VCaP (cell line): Measurements from ENCODE around the gene SMARCA5.

Experiments
- H3K27ac ChIP-seq: fragments of 450-650 bp; 2 replicates; pipeline ENCODE4 v1.5.1; 2017
- CTCF ChIP-seq: fragments of 450-650 bp; conservative IDR thresholded peaks from 2 replicates; pipeline ENCODE4 v1.5.1; 2017; ENCODE audit warnings: mild to moderate bottlenecking, moderate library complexity

The SMARCA5 gene

GRCh38 chr4:143564472-143564871 lies 51.0 kb downstream of the SMARCA5 start:
- no peak overlapping the region for H3K27ac ChIP-seq
- no peak for TF ChIP-seq CTCF

GRCh38 chr4:143575331-143575730 lies 61.8 kb downstream of the SMARCA5 start:
- no peak overlapping the region for H3K27ac ChIP-seq
- no peak for TF ChIP-seq CTCF

- no peak for TF ChIP-seq CTCF
- H3K27ac ChIP-seq: no peak overlapping the region
Measured at GRCh38 chr4:143581331-143581946, 67.9 kb downstream of the SMARCA5 start.

GRCh38 chr4:143585548-143585947 lies 72.0 kb downstream of the SMARCA5 start:
- TF ChIP-seq CTCF: no peak
- H3K27ac ChIP-seq: no peak overlapping the region

GRCh38 chr4:143586080-143586479 lies 72.6 kb downstream of the SMARCA5 start:
- H3K27ac ChIP-seq: no peak overlapping the region
- TF ChIP-seq CTCF: no peak

- peak; percentile 67 for TF ChIP-seq CTCF
- H3K27ac ChIP-seq: no peak overlapping the region
Measured at GRCh38 chr4:143587703-143588102, 74.2 kb downstream of the SMARCA5 start.

GRCh38 chr4:143597276-143597675 lies 83.8 kb downstream of the SMARCA5 start:
- H3K27ac ChIP-seq: no peak overlapping the region
- TF ChIP-seq CTCF: no peak
